GM20431 (cell line): ENCODE measurements around the gene IL4I1.
"Not testable (repeated sequence)": the region's sequence is repeated elsewhere in the genome, so short reads cannot be mapped to it uniquely, and the experiment has no call there.

ENCODE experiments used
- in situ Hi-C: fragments of 300-500 bp; cut with MseI, MboI; formaldehyde crosslinking; loops from one replicate; pipeline ENCODE4 v1.15.0; 2020; ENCODE audit warnings: low sequenced_read_pairs; ENCODE audit not compliant: unreplicated experiment

Gene IL4I1

DNA sequence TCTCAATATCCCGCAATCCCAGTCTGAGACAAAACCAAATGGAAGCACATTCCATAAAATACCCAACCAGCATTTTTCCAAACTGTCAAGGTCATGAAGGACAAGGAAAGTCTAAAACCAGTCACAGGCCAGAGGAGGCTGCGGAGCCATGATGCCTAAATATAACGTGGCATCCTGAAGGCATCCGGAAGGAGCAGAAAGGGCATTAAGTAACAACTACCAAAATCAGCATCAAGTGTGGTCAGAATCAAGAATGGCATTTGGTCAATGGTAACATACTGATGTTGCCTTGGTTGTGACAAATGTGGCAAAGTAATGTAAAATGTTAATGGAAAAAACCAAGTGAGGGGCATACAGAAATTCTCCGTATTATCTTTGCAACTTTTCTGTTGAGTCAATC, 28.8 kb upstream of the IL4I1 start:
- in situ Hi-C loops, result no loop called here

GRCh38 chr19:49924881-49925210, 28.2 kb upstream of the IL4I1 start:
- in situ Hi-C loops, result not testable (repeated sequence)

DNA sequence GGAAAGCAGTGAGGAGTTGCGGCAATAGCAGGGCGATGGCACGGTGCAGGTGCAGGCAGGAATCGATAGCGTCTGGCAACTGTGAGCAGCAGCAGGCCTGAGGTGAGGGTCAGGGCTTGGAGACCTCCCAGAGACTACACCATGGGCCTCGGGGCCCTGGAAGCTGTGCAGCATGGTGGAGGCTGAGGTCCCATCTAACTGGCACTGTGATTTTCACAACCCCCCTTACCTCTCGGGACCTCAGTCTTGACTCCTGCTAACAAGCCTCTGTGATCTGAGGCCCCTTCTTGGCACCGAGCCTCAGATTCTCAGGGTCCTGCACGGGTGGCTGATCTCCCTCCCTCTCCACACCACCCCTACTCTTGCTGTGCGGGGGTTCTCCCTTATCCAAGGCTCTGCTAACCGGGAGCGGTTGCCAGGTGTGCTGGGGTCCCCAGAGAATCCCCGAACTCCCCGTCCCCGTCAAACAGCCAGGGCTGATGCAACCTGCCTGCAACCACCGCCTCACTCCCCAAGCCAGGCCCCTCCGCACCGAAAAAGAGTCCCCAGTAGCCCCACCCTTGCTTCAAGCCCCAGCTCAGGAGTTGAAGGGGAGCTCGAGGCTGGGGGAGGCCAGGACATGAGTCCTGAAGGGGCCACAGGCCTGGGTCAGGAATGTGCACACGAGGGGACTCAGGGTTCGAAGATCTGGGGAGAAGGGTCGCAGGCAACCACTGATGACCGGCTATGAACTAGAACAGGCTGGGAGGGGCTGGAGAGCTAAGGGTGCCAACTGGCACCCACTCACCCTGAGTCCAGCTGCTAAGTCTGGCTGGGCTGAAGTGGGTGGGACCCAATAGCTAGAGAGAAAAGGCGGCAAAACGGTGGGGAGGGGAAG, 27.6 kb upstream of the IL4I1 start:
- in situ Hi-C loops, result no loop called here

DNA sequence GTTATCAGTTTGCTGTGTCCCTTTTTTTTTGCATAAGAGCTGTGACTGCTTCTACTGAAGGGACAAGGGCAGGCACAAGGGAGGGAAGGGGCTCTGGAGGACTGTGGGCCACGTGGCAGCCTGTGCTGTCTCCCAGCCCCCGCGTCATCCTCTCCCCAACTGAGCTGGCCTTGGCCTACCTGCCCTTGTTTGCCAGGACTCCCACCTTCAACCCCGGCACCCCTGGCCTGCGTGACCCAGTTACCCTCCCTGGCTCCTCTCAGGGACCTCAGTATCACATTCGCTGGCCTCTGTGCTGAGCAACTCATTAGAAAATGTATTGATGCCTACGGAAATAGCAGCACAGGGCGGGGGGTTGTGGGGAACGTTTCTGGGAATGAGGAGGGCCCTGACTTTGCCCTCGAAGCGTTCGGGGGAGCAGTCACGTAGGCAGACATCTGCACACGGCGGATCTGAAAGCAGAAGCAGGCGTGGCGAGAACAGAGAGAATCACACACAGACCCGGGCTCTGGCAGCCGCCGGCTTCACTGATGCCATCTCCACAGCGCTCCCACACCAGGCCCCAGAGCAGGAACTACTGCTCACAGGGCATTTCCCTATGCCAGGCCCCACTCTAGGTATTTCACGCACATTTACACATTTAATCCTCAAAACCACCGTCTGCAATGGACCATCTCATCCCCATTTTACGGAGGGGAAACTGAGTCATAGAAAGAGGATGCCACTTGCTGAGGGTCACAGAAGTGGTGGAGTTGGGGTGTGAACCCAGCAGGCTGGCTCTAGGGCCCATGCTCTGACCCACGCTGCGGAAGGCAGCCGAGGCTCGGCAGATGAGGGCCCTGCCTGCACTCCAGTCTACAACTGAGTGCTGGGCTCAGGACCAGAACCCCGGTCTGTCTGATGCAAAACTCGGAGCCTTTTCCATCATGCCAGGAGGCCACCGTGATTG, 26.6 kb upstream of the IL4I1 start:
- in situ Hi-C loops, result no loop called here

- in situ Hi-C loops, result no loop called here
Measured at GRCh38 chr19:49921871-49922795, 25.4 kb upstream of the IL4I1 start.

DNA sequence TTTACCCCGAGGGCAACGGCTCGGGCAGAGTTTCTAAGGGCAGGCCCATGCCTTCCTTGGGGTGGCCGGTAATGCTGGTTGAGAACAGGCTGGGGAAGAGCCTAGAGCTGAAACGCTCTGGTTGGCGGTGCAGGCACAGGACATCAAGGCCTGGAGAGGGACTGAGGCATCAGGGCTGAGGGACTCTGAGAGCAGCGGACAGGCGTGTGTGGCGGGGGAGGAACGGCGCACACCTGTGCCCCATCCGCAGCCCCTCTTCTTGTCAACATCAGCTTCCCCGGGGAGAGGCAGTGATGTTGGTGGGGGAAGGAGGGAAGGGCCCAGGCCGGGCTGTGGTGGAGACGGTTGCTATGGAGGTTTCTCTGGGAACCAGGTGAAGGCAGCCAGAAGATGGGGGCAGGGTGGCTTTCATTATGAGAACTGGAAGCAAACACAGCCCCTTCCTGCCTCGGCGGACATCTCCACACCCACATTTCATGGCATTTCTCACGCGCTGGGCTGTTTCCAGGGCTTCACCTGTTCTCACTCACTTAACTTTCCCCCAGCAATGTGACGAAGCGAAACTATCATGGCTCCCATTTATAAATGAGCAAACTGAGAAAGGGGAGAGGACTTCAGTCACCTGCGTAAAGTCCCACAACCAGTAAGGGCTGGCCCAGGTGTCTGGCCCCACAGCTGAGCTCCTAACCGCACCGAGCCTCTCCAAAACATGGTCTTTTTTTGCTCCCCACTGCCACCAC, 24.1 kb upstream of the IL4I1 start:
- in situ Hi-C loops, result no loop called here

- in situ Hi-C loops, result no loop called here
Measured at GRCh38 chr19:49918089-49918488, 21.4 kb upstream of the IL4I1 start.

DNA sequence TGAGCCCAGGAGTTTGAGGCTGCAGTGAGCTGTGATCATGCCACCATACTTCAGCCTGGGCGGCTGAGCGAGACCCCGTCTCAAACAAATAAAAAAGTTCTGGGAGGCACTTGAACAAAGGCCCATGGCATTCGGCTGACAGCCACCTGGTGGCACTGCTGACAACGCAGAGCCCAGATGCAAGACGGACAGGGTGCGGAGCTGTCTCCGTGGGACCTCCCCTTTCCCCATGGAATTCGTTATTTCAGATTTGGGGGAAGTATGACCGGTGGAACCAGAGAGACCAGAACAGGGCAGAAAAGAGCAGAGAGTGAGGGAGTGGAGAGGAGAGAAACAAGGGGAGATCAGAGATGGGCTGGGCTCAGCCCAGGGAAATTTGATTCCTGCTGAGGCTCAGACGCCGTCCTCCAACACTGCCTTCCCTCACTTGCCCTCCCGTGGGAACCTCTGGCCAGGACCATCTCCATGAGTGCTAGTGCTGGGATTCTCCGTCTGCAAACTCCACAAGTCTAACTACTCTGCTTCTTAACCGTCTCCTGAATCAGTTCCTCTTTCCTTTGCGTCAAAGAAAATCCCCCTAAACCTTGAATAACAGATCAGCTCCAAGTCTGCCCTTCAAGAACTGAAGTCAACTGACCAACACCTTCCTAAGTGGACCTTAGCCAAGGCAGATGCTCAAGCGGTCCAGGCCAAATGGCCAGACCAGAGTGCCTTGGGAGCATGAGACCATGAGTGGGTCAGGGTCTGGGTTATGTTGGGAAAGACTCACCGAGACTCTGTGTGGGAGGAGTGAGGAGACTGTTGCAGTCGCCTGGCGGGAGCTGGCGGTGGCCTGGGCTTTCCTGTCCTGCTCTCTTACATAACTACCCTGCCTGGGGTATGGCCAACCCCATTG, 20.4 kb upstream of the IL4I1 start:
- in situ Hi-C loops, result no loop called here

DNA sequence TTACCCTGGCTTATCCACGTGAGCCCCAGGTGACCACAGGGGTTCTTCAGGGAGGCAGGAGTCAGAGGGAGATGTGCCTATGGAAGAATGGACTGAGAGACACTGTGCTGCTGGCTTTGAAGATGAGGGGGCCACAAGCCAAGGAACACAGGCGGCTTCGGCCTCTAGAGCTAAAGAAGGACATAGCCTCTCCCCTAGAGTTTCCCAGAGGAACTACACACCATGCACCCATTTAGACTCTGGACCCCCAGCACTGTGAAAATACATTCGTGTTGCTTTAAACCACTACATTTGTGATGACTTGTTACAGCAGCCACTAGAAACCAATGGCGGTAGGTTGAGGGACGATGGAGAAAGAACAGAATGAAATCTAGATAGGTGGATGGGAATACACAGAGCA, 18.6 kb upstream of the IL4I1 start:
- in situ Hi-C loops, result no loop called here

- in situ Hi-C loops, result no loop called here
Measured at GRCh38 chr19:49913720-49914119, 17.0 kb upstream of the IL4I1 start.

GRCh38 chr19:49912965-49913685, 16.4 kb upstream of the IL4I1 start:
- in situ Hi-C loops, result no loop called here

DNA sequence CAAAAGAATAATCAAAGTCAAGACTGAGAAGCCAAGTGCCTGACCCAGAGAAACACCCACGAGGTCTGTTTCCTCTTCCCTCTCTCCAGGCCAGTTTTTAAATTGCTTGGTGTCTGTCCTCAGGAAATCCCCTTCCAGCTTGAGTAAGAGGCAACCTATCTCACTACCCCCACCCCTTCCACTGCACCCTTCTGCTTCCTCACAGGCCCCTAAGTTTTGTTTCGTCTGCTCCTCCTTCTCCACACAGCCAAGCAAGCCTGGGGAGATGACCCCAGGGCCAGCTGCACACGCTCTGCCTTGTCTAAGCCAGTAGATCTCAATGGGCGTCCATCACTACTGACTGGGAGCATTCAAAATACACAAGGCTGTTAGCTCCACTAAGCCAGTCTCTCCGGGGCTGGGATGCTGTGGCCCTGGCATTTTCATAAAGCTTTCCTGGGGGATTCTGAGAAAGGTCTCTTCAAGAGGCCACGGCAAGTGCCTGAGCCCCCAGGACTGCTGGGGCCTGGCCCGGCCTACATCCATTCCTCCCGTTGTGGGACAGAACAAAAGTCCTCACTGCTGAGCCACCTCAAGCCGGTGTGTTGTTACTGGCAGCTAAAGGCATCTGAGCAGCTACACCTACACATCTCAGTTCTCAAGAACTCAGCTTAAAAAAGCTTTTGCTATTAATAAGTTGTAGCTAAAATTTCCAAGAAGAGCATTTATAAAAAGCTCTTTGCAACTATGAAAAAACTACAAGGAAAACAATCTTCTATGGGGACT, 14.9 kb upstream of the IL4I1 start:
- in situ Hi-C loops, result no loop called here

DNA sequence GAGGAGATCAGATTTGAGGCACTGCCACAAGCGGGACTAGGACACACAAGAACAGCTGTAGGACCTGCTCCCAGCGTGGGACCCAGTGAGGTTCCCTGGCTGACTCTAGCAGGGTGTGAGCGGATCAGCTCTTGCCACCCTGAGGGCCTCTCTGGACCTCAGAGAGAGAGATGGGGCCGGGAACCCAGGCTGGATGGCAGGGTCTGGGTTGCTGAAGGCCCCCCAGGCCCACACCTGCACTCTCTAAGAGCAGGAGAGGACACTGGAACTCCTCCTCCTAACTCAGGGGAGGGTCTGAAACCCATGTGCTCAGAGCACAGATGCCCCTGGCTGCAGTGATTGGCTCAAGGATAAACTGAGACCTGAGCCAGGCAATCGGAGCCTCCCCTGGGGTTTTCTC, 13.5 kb upstream of the IL4I1 start:
- in situ Hi-C loops, result no loop called here

DNA sequence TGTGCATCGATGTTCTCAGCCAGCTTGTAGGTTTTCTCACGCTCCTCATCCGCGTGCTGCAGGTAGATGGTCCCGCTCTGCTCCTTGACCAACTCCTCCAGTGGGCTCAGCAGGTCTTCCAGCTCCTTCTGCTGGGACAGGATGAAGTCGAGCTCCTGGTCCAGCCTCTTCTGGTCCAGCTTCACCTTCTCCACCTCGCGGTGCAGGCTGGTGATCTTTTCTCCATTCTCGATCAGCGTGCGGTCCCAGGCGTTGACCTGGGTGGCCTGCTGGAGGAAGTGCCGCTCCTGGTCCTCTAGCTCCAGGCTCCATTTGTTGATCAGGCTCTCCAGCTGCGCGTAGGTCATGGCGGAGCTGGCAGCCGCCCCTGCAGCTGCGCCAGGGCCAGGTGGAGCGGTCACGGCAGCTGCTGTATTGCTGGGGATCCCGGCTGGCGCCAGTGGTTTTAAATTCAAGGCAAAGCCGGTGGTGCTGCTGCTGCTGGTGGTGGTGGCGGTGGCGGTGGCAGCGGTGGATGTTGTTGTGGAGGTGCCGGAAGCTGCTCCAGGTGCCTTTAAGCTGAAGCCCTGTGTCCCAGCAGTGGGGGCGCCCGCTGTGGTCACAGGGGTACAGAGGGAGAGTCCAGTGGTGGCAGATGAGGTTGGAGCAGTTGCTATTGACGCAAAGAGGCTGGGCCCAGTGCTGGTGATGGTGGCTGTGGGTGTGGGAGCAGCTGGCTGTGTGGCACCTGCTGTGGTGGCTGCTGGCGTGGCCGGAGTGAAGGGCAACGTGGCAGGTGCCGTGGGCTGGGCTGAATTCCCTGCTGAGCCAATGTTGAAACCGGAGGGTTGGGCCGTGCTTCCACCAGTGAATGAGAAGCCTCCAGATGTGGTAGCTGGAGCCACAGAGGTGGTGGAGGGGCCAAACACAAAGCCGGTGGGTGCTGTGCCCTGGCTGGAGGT, 12.1 kb upstream of the IL4I1 start:
- in situ Hi-C loops, result no loop called here

DNA sequence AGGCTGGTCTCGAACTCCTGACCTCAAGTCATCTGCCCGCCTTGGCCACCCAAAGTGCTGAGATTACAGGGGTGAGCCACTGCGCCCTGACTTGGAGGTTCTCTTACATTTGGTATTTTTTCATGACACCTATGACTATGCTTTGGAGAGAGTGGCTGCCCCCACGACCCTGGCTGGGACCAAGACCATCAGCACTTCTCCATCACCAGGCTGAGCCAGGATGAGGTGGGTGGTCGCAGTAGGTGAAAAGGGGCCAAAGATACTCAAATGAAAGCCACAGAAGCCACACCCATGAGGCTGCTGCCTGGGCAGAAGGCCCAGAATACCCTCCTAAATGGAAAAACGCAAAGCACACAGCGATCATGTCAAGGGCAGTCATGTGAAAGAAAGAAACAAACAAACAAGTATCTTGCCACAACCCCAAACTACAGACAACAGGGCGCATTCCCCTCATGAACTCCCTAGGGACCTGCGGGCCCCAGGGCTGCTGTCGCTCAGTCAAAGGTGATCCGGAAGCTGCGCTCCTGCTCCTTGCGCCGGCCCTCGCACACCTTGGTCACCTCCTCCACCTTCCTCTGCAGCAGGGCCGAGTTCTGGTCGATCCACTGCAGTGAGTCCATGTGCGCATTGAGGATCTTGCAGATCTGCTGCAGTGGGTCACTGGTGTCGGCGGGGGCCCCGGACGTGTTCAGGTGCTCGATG, 11.2 kb upstream of the IL4I1 start:
- in situ Hi-C loops, result no loop called here
